HL-60 (cell line): ENCODE measurements around the gene HDGFL2.

ENCODE experiments used
- GABPA ChIP-seq: IDR thresholded peaks from 2 replicates; pipeline ENCODE4 v1.6.1; 2012; ENCODE audit warnings: low read depth
- POLR2AphosphoS5 ChIP-seq: IDR thresholded peaks from 2 replicates; pipeline ENCODE4 v1.6.1; 2012; ENCODE audit warnings: low read depth
- TF ChIP-seq, protein P1 (sequence below): IDR thresholded peaks from one replicate; pipeline ENCODE4 v1.5.1; 2011; ENCODE audit warnings: low read length, control low read depth, inconsistent platforms; ENCODE audit not compliant: insufficient read depth
- TF ChIP-seq, protein P2 (sequence below): IDR thresholded peaks from 2 replicates; pipeline ENCODE4 v1.6.1; 2012; ENCODE audit warnings: low read depth; ENCODE audit not compliant: insufficient replicate concordance

GRCh38 chr19:4447327-4448146 lies 24.6 kb upstream of the HDGFL2 start:
- TF ChIP-seq, protein P1, sequence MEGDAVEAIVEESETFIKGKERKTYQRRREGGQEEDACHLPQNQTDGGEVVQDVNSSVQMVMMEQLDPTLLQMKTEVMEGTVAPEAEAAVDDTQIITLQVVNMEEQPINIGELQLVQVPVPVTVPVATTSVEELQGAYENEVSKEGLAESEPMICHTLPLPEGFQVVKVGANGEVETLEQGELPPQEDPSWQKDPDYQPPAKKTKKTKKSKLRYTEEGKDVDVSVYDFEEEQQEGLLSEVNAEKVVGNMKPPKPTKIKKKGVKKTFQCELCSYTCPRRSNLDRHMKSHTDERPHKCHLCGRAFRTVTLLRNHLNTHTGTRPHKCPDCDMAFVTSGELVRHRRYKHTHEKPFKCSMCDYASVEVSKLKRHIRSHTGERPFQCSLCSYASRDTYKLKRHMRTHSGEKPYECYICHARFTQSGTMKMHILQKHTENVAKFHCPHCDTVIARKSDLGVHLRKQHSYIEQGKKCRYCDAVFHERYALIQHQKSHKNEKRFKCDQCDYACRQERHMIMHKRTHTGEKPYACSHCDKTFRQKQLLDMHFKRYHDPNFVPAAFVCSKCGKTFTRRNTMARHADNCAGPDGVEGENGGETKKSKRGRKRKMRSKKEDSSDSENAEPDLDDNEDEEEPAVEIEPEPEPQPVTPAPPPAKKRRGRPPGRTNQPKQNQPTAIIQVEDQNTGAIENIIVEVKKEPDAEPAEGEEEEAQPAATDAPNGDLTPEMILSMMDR: no peak
- no peak for TF ChIP-seq POLR2AphosphoS5
- TF ChIP-seq, protein P2, sequence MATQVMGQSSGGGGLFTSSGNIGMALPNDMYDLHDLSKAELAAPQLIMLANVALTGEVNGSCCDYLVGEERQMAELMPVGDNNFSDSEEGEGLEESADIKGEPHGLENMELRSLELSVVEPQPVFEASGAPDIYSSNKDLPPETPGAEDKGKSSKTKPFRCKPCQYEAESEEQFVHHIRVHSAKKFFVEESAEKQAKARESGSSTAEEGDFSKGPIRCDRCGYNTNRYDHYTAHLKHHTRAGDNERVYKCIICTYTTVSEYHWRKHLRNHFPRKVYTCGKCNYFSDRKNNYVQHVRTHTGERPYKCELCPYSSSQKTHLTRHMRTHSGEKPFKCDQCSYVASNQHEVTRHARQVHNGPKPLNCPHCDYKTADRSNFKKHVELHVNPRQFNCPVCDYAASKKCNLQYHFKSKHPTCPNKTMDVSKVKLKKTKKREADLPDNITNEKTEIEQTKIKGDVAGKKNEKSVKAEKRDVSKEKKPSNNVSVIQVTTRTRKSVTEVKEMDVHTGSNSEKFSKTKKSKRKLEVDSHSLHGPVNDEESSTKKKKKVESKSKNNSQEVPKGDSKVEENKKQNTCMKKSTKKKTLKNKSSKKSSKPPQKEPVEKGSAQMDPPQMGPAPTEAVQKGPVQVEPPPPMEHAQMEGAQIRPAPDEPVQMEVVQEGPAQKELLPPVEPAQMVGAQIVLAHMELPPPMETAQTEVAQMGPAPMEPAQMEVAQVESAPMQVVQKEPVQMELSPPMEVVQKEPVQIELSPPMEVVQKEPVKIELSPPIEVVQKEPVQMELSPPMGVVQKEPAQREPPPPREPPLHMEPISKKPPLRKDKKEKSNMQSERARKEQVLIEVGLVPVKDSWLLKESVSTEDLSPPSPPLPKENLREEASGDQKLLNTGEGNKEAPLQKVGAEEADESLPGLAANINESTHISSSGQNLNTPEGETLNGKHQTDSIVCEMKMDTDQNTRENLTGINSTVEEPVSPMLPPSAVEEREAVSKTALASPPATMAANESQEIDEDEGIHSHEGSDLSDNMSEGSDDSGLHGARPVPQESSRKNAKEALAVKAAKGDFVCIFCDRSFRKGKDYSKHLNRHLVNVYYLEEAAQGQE: no peak
- TF ChIP-seq GABPA: no peak
